ENCODE measurements around the gene WRNIP1.

DNA sequence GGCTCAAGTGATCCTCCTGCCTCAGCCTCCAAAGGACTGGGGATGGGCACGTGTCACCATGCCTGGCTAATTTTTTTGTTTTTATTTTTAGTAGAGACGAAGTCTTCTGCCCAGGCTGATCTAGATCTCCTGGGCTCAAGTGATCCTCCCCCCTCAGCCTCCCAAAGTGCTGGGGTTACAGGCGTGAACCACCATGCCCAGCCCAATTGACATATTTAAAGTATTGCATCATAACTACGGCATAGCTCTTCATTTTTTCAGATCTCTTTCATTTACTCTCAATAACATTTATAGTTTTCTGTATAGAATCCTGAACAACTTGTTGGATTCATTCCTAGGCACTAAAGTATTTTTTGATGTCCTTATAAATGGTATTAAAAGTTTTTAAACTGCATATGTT, 63.4 kb downstream of the WRNIP1 start:
- TF ChIP-seq, protein P1, sequence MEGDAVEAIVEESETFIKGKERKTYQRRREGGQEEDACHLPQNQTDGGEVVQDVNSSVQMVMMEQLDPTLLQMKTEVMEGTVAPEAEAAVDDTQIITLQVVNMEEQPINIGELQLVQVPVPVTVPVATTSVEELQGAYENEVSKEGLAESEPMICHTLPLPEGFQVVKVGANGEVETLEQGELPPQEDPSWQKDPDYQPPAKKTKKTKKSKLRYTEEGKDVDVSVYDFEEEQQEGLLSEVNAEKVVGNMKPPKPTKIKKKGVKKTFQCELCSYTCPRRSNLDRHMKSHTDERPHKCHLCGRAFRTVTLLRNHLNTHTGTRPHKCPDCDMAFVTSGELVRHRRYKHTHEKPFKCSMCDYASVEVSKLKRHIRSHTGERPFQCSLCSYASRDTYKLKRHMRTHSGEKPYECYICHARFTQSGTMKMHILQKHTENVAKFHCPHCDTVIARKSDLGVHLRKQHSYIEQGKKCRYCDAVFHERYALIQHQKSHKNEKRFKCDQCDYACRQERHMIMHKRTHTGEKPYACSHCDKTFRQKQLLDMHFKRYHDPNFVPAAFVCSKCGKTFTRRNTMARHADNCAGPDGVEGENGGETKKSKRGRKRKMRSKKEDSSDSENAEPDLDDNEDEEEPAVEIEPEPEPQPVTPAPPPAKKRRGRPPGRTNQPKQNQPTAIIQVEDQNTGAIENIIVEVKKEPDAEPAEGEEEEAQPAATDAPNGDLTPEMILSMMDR (IDR thresholded peaks at IDR 0.05; ENCODE audit: insufficient read depth, low read length, poor library complexity, severe bottlenecking), result no peak
- no peak for TF ChIP-seq EZH2phosphoT487 (conservative IDR thresholded peaks at IDR 0.05; ENCODE audit: low read length)
